ENCODE measurements around the gene LMOD1. TPM values are rescaled to one million over a fixed set of nuclear protein-coding genes. Genes with fewer than 3 reads are reported as not detected.

LMOD1 gene
- total and polyA plus RNA-seq, 2 donors (not counting 1 experiment from before 2014, with no cell fraction given) = 36.3 to 74.9 TPM

- Histone ChIP-seq H4K20me1 (ENCODE audit: control insufficient read depth, extremely low read depth, insufficient read depth, low read length) (no peaks in the 10 kb centered on the region), H3K36me3 (ENCODE audit: control insufficient read depth, insufficient read depth, low read length) (peaks cover 4% of the 10 kb centered on the region), H2AFZ (ENCODE audit: low read length) (no peak overlapping the region), H3K79me2 (ENCODE audit: control insufficient read depth, insufficient read depth, low read length) (no peaks in the 10 kb centered on the region), H3K4me2 (ENCODE audit: extremely low read depth, insufficient read depth, low read length) (no peak overlapping the region), H3K9ac (ENCODE audit: insufficient read depth, low read length) (no peak overlapping the region), H3K4me3 (replicated peaks in 1 of 4; ENCODE audit: control extremely low read depth in 1 of 4, insufficient read depth in 1 of 4, low read depth in 3 of 4, low read length in 4 of 4) (no peak overlapping the region), H3K27me3 (ENCODE audit: control insufficient read depth, insufficient read depth, low read length) (no peaks in the 10 kb centered on the region), H3K9me3 (ENCODE audit: control insufficient read depth, insufficient read depth, low read depth, low read length) (no peaks in the 10 kb centered on the region), H3K27ac (ENCODE audit: insufficient read depth, low read length) (no peak overlapping the region), H3K4me1 (ENCODE audit: control insufficient read depth, extremely low read depth, insufficient read depth, low read length) (peaks cover 44% of the 10 kb centered on the region)
- no peak for TF ChIP-seq EZH2 (IDR thresholded peaks at IDR 0.05; ENCODE audit: low read length, missing control alignments)
- TF ChIP-seq, protein P1, sequence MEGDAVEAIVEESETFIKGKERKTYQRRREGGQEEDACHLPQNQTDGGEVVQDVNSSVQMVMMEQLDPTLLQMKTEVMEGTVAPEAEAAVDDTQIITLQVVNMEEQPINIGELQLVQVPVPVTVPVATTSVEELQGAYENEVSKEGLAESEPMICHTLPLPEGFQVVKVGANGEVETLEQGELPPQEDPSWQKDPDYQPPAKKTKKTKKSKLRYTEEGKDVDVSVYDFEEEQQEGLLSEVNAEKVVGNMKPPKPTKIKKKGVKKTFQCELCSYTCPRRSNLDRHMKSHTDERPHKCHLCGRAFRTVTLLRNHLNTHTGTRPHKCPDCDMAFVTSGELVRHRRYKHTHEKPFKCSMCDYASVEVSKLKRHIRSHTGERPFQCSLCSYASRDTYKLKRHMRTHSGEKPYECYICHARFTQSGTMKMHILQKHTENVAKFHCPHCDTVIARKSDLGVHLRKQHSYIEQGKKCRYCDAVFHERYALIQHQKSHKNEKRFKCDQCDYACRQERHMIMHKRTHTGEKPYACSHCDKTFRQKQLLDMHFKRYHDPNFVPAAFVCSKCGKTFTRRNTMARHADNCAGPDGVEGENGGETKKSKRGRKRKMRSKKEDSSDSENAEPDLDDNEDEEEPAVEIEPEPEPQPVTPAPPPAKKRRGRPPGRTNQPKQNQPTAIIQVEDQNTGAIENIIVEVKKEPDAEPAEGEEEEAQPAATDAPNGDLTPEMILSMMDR (conservative IDR thresholded peaks at IDR 0.05 in 1 of 2, IDR thresholded peaks at IDR 0.05 in 1 of 2; ENCODE audit: low read depth in 1 of 2, low read length in 2 of 2) = no peak
- no peak for DNase-seq (ENCODE audit: low read depth in 2 of 2)
These were observed 45.9 kb downstream of the LMOD1 start for GRCh38 chr1:201900476-201900875.

DNA sequence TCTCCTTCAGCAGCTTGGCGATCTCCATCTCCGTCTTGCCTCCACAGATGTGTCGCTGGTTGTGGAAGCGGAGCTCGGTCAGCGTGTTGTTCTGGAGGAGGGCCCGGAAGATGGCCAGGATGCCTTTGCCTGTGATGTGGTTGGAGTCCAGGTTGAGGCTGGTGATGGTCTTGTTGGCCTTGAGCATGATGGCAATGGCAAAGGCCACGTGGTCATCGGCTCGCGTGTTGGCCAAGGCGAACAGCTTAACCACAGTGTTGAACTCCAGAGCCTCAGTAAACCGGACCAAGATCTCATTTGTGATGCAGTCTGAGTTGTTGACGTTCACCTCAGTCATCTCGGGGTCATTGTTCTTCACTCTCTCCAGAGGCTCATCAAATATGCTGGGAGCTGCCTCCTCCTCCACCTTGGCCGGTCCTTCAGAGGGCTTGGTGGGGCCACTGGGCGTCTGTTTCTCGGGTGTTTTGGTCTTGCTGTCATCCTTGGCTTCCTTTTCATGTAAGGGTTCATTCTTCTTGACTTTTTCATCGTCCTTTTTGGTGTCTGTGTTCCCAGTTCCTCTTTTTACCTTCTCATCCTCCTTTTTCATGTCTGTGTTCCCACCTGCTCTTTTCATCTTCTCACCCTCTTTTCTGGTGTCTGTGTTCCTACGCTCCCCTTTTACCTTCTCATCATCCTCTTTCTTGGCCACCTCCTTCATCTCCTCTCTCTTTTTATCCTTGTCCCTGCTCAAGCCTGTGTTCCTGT, 46.5 kb downstream of the LMOD1 start:
- H3K36me3 ChIP-seq (ENCODE audit: control insufficient read depth, insufficient read depth, low read length) = peaks cover 4% of the 10 kb centered on the region
- DNase-seq (ENCODE audit: low read depth in 2 of 2) = no peak
- H3K9me3 ChIP-seq (ENCODE audit: control insufficient read depth, insufficient read depth, low read depth, low read length) = no peaks in the 10 kb centered on the region
- H3K27me3 ChIP-seq (ENCODE audit: control insufficient read depth, insufficient read depth, low read length) = no peaks in the 10 kb centered on the region
- H3K4me3 ChIP-seq (replicated peaks in 1 of 4; ENCODE audit: control extremely low read depth in 1 of 4, insufficient read depth in 1 of 4, low read depth in 3 of 4, low read length in 4 of 4) = no peak overlapping the region
- H3K4me1 ChIP-seq (ENCODE audit: control insufficient read depth, extremely low read depth, insufficient read depth, low read length) = peaks cover 38% of the 10 kb centered on the region
- H3K9ac ChIP-seq (ENCODE audit: insufficient read depth, low read length) = no peak overlapping the region
- H3K4me2 ChIP-seq (ENCODE audit: extremely low read depth, insufficient read depth, low read length) = no peak overlapping the region
- H3K79me2 ChIP-seq (ENCODE audit: control insufficient read depth, insufficient read depth, low read length) = no peaks in the 10 kb centered on the region
- no peak for TF ChIP-seq EZH2 (IDR thresholded peaks at IDR 0.05; ENCODE audit: low read length, missing control alignments)
- TF ChIP-seq, protein P1 (conservative IDR thresholded peaks at IDR 0.05 in 1 of 2, IDR thresholded peaks at IDR 0.05 in 1 of 2; ENCODE audit: low read depth in 1 of 2, low read length in 2 of 2) = no peak
- H3K27ac ChIP-seq (ENCODE audit: insufficient read depth, low read length) = no peak overlapping the region
- no peaks in the 10 kb centered on the region for H4K20me1 ChIP-seq (ENCODE audit: control insufficient read depth, extremely low read depth, insufficient read depth, low read length)
- H2AFZ ChIP-seq (ENCODE audit: low read length) = no peak overlapping the region

DNA sequence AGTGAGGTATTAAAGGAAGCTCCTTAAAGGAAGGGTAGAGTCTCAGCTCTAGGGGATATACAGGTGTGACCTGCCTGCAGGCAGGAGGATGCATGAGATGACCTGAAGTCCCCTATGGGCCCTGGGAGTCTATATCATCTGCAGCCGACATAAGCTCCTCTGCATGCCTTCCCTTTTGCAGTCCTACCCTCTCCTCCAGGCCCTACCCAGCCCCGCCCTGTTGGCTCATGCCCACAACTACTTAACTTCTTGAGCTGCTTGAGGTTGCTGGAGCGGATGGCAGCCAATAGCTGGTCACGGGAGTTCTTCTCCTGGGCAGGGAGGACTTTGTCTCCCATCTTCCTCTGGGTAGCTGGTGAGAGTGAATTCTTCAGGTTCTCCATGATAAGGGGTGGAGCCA, 47.4 kb downstream of the LMOD1 start:
- H3K9me3 ChIP-seq (ENCODE audit: control insufficient read depth, insufficient read depth, low read depth, low read length) = no peaks in the 10 kb centered on the region
- H2AFZ ChIP-seq (ENCODE audit: low read length) = no peak overlapping the region
- no peak overlapping the region for H3K9ac ChIP-seq (ENCODE audit: insufficient read depth, low read length)
- no peak overlapping the region for H3K27ac ChIP-seq (ENCODE audit: insufficient read depth, low read length)
- no peak for DNase-seq (ENCODE audit: low read depth in 2 of 2)
- no peak overlapping the region for H3K4me2 ChIP-seq (ENCODE audit: extremely low read depth, insufficient read depth, low read length)
- H3K27me3 ChIP-seq (ENCODE audit: control insufficient read depth, insufficient read depth, low read length) = no peaks in the 10 kb centered on the region
- no peak overlapping the region for H3K4me3 ChIP-seq (replicated peaks in 1 of 4; ENCODE audit: control extremely low read depth in 1 of 4, insufficient read depth in 1 of 4, low read depth in 3 of 4, low read length in 4 of 4)
- H3K36me3 ChIP-seq (ENCODE audit: control insufficient read depth, insufficient read depth, low read length) = peaks cover 4% of the 10 kb centered on the region
- H3K79me2 ChIP-seq (ENCODE audit: control insufficient read depth, insufficient read depth, low read length) = no peaks in the 10 kb centered on the region
- no peak for TF ChIP-seq EZH2 (IDR thresholded peaks at IDR 0.05; ENCODE audit: low read length, missing control alignments)
- TF ChIP-seq, protein P1 (conservative IDR thresholded peaks at IDR 0.05 in 1 of 2, IDR thresholded peaks at IDR 0.05 in 1 of 2; ENCODE audit: low read depth in 1 of 2, low read length in 2 of 2) = no peak
- no peaks in the 10 kb centered on the region for H4K20me1 ChIP-seq (ENCODE audit: control insufficient read depth, extremely low read depth, insufficient read depth, low read length)
- peaks cover 33% of the 10 kb centered on the region for H3K4me1 ChIP-seq (ENCODE audit: control insufficient read depth, extremely low read depth, insufficient read depth, low read length)

Measured in fibroblast of lung (primary cell).